ENCODE data around the gene DLG2.

The DLG2 gene

GRCh38 chr11:84024266-84024665, 1602.9 kb downstream of the DLG2 start:
- no peak for DNase-seq

GRCh38 chr11:84022695-84023094, 1604.4 kb downstream of the DLG2 start:
- no peak for DNase-seq

GRCh38 chr11:84022201-84022600, 1604.9 kb downstream of the DLG2 start:
- no peak for DNase-seq

GRCh38 chr11:84021291-84021690, 1605.9 kb downstream of the DLG2 start:
- DNase-seq: no peak

GRCh38 chr11:84019571-84020194, 1607.5 kb downstream of the DLG2 start:
- DNase-seq: no peak

GRCh38 chr11:84014539-84014938, 1612.6 kb downstream of the DLG2 start:
- DNase-seq: no peak

- DNase-seq: no peak
Measured at GRCh38 chr11:84012171-84012826, 1614.8 kb downstream of the DLG2 start.

- no peak for DNase-seq
Measured at GRCh38 chr11:84003181-84003580, 1624.0 kb downstream of the DLG2 start.

GRCh38 chr11:83998921-83999320, 1628.2 kb downstream of the DLG2 start:
- DNase-seq: no peak

- DNase-seq: no peak
Measured at GRCh38 chr11:83990160-83990733, 1636.9 kb downstream of the DLG2 start.

GRCh38 chr11:83982825-83983224, 1644.3 kb downstream of the DLG2 start:
- DNase-seq: no peak

- no peak for DNase-seq
Measured at GRCh38 chr11:83979593-83979992, 1647.6 kb downstream of the DLG2 start.

GRCh38 chr11:83978942-83979341, 1648.2 kb downstream of the DLG2 start:
- DNase-seq: no peak

GRCh38 chr11:83976086-83976485, 1651.1 kb downstream of the DLG2 start:
- DNase-seq: no peak

- no peak for DNase-seq
Measured at GRCh38 chr11:83972536-83972935, 1654.6 kb downstream of the DLG2 start.

- DNase-seq: no peak
Measured at GRCh38 chr11:83971063-83971462, 1656.1 kb downstream of the DLG2 start.

- DNase-seq: no peak
Measured at GRCh38 chr11:83970061-83970671, 1657.0 kb downstream of the DLG2 start.

- DNase-seq: no peak
Measured at GRCh38 chr11:83957038-83957900, 1669.9 kb downstream of the DLG2 start.

GRCh38 chr11:83956119-83956697, 1670.9 kb downstream of the DLG2 start:
- no peak for DNase-seq

GRCh38 chr11:83954780-83955179, 1672.4 kb downstream of the DLG2 start:
- DNase-seq: no peak

GRCh38 chr11:83951521-83951920, 1675.6 kb downstream of the DLG2 start:
- no peak for DNase-seq

GRCh38 chr11:83948200-83948599, 1678.9 kb downstream of the DLG2 start:
- DNase-seq: no peak

GRCh38 chr11:83945976-83946375, 1681.2 kb downstream of the DLG2 start:
- no peak for DNase-seq
